Suppressor macrophage (primary cell): ENCODE results near the gene BCL2L11.

Experiments used
- DNase-seq, 4 experiments: peaks; one replicate each; pipeline ENCODE4 v3.0.0-alpha.2; 2020 to 2022

BCL2L11 gene

DNA sequence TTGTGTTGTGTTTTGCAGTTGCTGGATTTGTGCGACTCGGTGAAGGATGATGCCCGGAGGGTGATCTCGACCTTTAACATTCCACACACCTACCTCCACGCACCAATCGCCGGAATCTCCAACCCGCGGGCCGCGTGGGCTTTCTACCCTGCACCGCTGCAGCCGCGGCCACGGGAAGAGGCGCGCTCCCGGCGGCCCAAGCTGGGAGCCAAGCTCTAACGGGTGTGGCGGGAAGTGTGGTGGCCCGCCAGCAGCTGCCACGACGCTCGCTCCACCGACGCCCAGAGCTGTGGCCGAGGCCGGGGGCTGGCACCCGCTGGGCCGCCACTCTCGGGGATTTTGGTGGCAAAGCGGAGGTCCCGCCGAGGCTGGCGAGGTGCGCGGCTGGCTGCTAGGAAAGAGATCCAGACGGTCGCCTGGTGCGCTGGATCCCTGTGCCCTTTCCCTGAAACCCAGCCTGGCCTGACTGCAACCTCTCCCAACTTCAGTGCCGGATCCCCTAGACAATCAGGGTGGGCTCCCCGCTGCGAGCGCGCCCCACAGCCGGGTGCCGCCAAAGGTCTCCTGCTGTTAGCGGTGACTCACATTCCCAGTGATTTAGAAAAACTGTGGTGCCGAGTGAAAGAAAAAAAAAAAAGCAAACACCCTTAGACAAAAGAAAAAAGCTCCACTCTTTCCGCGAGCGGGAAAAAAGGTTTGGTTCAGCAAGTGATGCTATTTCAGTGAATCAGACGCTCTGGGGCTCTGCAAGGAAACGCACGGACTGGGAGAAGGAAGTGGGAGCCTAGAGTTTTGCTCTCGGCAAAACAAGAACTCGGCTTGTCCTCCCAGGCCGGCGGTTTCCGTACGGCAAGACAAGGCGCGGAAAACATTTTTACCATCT lies 2.9 kb upstream of the BCL2L11 start:
- peak; percentile 61 to 83 (median 78) for DNase-seq

GRCh38 chr2:111118481-111118980 lies 2.2 kb upstream of the BCL2L11 start:
- DNase-seq: peak in 2 of 4 experiments; percentile 9 to 36

- peak; percentile 7 to 46 (median 20) for DNase-seq
Observed at GRCh38 chr2:111118981-111119821, 1.5 kb upstream of the BCL2L11 start.

DNA sequence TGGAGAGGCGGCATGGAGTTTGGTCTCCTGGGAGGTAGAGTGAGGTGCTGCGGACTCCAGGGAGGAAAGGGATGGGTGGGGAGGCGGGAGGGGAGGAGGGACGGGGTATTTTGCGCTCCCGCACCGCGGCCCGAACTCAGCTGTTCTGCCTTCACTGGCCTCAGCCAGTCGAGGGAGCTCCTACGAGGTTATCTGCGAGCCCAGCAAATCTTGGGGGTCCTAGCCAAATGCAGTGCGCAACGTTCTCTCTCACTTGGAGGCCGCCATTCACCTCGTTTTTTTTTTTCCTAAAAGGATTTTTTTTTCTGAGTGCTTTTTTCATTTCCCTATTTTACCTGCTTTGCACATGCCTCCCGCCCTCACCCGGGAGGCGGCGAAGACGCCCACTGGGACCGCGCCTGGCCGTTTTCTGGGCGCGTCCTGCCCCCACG lies 877 bp upstream of the BCL2L11 start:
- peak in 2 of 4 experiments; percentile 6 to 20 for DNase-seq

- DNase-seq: peak; percentile 50 to 68 (median 60)
Observed at GRCh38 chr2:111121028-111121827, 514 bp downstream of the BCL2L11 start.

DNA sequence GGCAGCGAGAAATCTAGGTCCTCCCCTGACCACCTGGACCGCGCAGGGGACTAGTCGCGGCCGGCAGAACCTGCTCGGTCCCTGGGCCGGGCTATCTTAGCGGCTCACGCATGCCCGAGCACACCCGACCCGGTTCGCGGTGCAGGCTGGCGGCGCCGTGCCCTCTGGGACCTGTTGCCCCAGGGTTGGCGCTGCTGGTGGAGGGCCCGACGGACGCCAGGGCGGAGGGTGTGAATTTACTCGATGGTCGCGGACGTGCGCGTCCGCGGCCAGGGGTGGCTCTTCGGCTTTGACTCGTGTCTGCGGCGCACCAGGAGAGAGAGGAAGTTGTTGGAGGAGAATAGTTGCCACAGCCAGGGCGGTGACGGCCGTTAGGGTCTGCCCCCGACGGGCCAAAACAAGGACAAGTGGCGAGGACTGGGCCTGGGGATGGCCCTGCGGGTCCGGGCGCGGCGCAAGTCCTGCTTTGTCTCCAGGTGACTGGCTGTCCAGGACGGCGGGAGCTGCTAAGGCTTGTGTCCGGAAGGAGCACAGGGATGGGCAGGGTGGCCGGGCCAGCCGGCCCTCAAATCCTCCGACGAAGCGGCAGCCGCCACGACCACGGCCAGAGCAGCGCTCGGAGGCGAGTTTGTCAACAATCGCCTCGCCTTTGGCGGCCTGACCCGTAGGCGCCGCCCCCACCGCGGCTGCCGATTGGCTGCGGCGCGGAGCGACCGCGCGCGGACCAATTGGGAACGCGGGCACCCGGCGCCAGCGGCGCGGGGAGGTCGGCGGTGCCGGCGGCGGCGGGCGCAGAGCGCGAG lies 1.3 kb downstream of the BCL2L11 start:
- DNase-seq: peak; percentile 91 to 97 (median 96)

GRCh38 chr2:111122631-111123421 lies 2.1 kb downstream of the BCL2L11 start:
- peak; percentile 78 to 89 (median 88) for DNase-seq

DNA sequence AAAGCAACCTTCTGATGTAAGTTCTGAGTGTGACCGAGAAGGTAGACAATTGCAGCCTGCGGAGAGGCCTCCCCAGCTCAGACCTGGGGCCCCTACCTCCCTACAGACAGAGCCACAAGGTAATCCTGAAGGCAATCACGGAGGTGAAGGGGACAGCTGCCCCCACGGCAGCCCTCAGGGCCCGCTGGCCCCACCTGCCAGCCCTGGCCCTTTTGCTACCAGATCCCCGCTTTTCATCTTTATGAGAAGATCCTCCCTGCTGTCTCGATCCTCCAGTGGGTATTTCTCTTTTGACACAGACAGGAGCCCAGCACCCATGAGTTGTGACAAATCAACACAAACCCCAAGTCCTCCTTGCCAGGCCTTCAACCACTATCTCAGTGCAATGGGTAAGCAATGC lies 3.0 kb downstream of the BCL2L11 start:
- DNase-seq: no peak

- DNase-seq: no peak
Observed at GRCh38 chr2:111126581-111126980, 5.9 kb downstream of the BCL2L11 start.

DNA sequence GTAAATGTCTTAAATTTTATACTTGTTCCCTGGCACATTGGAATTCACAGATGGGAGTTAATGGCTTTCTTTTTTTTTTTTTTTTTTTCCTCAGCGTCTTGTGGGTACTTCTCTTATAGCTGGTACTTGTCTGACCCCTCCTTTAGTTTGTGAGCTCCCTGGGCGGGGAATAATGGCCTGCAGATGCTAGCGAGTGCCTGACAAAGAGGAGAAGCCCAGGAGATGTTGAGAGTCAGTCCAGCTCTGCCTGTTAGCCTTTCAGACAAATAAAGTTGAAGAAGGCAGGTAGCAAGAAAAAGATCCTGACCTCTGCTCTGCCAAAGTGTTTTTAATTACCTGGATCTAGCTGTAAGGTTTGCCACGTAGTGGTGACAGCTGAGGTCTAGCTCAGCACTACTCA lies 6.6 kb downstream of the BCL2L11 start:
- no peak for DNase-seq

DNA sequence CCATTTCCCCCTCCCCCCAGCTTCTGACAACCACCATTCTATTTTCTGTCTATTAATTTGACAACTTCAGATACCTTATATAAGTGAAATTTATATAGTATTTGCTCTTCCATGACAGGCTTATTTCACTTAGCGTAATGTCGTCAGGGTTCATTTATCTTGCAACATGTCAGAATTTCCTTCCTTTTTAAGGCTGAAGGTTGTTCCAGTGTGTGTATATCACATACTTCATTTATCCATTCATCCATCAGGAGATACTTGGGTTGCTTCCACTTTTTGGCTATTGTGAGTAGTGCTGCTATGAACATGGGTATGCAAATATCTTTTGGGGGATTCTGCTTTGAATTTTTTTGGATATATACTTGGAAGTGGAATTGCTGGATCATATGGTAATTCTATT lies 7.4 kb downstream of the BCL2L11 start:
- peak in 2 of 4 experiments; percentile 24 to 30 for DNase-seq

DNA sequence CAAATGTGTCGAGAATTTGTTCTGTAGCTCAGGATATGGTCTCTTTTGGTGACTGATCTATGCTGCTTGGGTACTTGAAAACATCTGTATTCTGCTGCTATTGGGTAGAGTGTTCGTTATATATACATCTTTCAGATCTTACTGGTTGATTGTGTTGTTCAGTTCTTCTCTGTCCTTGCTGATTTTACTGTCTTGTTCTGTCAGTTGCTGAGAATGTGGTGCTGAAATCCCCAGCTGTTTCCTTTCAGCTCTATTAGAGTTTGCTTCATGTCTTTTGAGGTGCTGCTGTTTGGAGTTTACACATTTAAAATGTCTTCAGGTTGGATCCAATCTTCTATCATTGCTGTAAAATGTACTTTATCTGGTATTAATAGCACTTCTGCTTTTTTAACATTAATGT lies 12.9 kb downstream of the BCL2L11 start:
- DNase-seq: no peak

- DNase-seq: no peak
Observed at GRCh38 chr2:111134055-111134454, 13.3 kb downstream of the BCL2L11 start.

DNA sequence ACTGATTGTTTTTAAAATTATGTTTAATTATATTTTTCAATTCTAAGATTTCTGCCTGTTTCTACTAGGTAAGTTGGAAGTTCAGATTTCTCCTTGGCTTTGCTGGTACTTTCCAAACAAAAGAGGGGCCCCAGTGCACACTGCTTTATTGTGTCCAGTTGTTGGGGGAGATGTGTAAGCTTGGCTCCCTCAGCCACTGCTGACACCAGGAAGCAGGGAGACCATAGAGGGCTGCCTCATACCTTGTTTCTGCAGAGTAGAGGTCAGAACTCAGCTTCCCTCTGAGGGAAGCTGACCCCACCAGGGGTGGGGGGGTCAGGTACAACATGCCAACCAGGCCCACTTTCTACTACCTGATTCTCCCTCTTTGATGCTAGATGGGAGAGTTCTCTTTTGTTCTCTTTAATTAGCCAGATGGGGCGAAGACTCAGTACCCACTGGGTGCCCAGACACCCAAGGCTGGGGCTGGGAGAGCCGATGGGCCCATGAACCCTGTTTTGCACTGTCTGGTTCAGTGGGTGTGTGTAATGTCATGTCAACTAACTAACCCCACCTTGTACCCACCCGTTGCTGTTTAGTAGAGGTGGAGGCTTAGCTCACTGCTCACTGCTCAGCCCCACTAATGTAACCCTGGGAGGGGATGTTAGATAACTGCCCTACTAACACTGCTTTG lies 14.7 kb downstream of the BCL2L11 start:
- DNase-seq: no peak

DNA sequence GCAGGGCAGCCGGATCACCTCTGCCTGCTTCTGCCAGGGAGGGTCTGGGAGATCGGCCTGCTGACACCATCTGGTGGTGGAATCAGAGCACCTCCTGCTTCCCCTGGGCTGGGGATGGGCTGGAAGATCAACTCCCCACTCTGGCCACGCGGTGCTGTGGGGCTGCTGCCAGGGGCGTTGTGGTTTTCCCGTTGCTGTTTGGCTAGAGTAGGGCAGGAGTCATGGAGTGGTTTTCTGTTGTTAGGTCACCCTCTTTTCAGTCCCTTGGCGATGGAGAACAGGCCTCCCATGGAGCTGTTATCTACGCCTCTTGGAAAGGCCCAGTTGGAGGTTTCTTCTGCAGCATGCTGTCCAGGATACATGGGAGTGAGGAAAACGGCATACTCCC lies 15.2 kb downstream of the BCL2L11 start:
- DNase-seq: peak; percentile 24 to 56 (median 42)

- DNase-seq: no peak
Observed at GRCh38 chr2:111138839-111139238, 18.1 kb downstream of the BCL2L11 start.

- no peak for DNase-seq
Observed at GRCh38 chr2:111139637-111140317, 19.1 kb downstream of the BCL2L11 start.

DNA sequence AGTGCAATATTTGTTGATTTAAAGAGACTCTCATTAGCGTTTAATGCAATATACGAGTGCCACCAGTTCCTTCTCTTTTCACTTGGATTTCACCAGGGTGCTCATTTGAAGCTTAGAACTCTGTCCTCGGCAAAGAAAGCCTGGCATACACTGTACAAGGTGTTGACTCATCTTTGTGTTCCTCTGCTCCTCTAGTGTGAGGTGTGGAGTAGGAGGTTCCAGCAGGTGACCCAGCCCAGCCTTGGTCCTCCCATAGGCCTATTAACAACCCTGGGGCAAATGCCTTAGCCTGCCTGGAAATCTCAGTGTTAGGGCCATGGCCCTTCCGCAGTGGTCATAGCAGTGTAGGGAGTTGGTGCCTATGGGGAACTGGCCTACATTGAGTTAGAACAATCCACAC lies 20.1 kb downstream of the BCL2L11 start:
- no peak for DNase-seq

DNA sequence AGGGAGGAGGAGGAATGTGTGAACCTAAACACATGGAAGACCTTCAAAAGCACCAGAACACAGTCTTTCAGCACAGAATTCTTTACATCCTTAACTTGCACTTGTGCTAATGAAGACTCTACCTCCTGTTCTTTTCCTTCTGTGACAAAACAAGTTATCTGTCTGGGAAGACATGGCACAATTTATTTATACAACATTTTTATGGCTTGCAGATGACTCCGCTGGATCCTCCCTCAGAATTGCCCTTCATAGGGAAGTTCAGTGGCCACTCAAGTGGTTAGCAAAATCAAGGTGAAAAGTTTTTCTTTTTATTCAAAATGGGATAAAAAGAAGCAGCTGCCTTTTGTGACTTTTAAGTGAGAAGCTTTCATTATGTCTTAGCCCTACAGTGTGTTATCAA lies 21.4 kb downstream of the BCL2L11 start:
- DNase-seq: no peak
